Lower lobe of right lung (tissue), 2 donors: ENCODE data around the gene SLC17A9. TPM values are rescaled to one million over a fixed set of nuclear protein-coding genes. Genes with fewer than 3 reads are reported as not detected.

ENCODE experiments used
- ATAC-seq, 2 donors: fragments of 200-7000 bp; cut with Tn5 transposase; one replicate each; pipeline ENCODE4 v1.9.1; 2020 to 2022; ENCODE audit warnings: mild to moderate bottlenecking in 2 of 2, moderate library complexity in 2 of 2
- DNase-seq: peaks from one replicate; pipeline ENCODE4 v3.0.0-alpha.2; 2020
- H3K27ac ChIP-seq: fragments of 200-600 bp; one replicate; pipeline ENCODE4 v1.8.0; 2022
- H3K27me3 ChIP-seq: fragments of 200-600 bp; one replicate; pipeline ENCODE4 v1.8.0; 2022; ENCODE audit warnings: low read depth
- H3K36me3 ChIP-seq: fragments of 200-600 bp; one replicate; pipeline ENCODE4 v1.8.0; 2022; ENCODE audit warnings: mild to moderate bottlenecking
- H3K4me1 ChIP-seq: fragments of 200-600 bp; one replicate; pipeline ENCODE4 v1.8.0; 2022
- H3K4me3 ChIP-seq: fragments of 200-600 bp; one replicate; pipeline ENCODE4 v1.8.0; 2022; ENCODE audit warnings: mild to moderate bottlenecking
- H3K9me3 ChIP-seq: fragments of 200-600 bp; one replicate; pipeline ENCODE4 v1.8.0; 2022
- CTCF ChIP-seq: fragments of 200-600 bp; IDR thresholded peaks from one replicate; pipeline ENCODE4 v1.8.0; 2022; ENCODE audit warnings: antibody characterized with exemption, mild to moderate bottlenecking
- intact Hi-C: fragments of 100-400 bp; cut with DNase I; formaldehyde crosslinking; loops from one replicate; pipeline ENCODE4 v1.11.0; 2022
- total RNA-seq: library from RNA; stranded (reverse); fragmentation: NEBNext Ultra II Directional; extraction: Animal tissue kit (Norgen Biotek cat#: 25700); gene quantifications from one replicate; pipeline ENCODE4 v1.2.1, GENCODE V29; 2021
- donor health status: DM: no; HTN: yes; CAD: no; lungs with severe emphysema.

The SLC17A9 gene
- total RNA-seq, 1 donor from 2014 or later: 10.4 TPM

DNA sequence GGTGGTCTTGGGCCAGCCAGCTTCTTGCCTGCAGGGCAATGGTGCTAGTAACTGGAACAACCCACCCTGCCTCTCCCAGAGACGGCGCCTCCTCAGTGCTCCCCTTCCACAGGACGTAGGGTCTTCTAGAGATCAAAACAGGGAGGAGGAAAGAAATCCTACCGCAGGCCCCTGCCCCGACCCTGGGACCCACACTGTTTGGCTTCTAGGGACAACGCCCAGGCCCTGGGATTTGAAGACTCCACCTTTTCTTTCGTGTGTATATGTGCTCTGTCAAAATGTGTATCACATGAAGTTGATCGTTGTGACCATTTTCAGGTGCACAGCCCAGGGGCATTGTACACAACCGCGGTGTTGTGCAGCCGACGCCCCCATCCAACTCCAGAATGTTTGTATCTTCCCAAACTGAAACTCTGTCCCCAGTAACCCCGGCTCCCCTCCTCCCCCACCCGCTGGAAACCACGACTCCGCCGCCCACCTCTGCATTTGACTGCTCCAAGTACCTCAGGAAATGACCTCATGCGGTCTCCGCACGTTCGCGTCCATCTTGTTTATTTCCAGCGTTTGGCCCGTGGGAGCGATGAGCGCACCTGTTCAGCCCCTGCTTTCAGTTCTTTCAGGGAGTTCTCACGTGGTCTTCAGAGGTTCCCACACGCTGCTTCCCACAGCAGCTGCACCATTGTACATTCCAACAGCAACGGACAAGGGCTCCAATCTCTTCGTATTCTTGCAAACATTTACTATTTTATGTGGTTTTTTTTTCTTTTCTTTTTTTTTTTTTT is 57.7 kb downstream of the SLC17A9 start:
- DNase-seq: no peak
- H3K9me3 ChIP-seq: no peaks in the 10 kb centered on the region
- peaks cover 95% of the 10 kb centered on the region for H3K27me3 ChIP-seq

GRCh38 chr20:63011798-63012197 is 59.3 kb downstream of the SLC17A9 start:
- DNase-seq: no peak
- H3K27me3 ChIP-seq: peaks cover 94% of the 10 kb centered on the region
- H3K4me3 ChIP-seq: no peak overlapping the region
- ATAC-seq: no peak
- no peaks in the 10 kb centered on the region for H3K36me3 ChIP-seq
- intact Hi-C loops: no loop called here
- peaks cover 17% of the 10 kb centered on the region for H3K4me1 ChIP-seq
- H3K9me3 ChIP-seq: no peaks in the 10 kb centered on the region
- TF ChIP-seq CTCF: no peak
- no peak overlapping the region for H3K27ac ChIP-seq

More for the DNA sequence above, 57.7 kb downstream of the SLC17A9 start:
- Histone ChIP-seq H3K4me1 (peaks cover 20% of the 10 kb centered on the region), H3K27ac (no peak overlapping the region), H3K36me3 (no peaks in the 10 kb centered on the region), H3K4me3 (peak overlapping the region; percentile 1)
- ATAC-seq: no peak
- intact Hi-C loops: no loop called here
- no peak for TF ChIP-seq CTCF

- no peak for TF ChIP-seq CTCF
- intact Hi-C loops: no loop called here
- H3K4me1 ChIP-seq: peaks cover 10% of the 10 kb centered on the region
- peaks cover 93% of the 10 kb centered on the region for H3K27me3 ChIP-seq
- no peak overlapping the region for H3K4me3 ChIP-seq
- no peak for ATAC-seq
- H3K9me3 ChIP-seq: no peaks in the 10 kb centered on the region
- DNase-seq: no peak
- no peak overlapping the region for H3K27ac ChIP-seq
- no peaks in the 10 kb centered on the region for H3K36me3 ChIP-seq
Measured at GRCh38 chr20:63013207-63013606, 60.7 kb downstream of the SLC17A9 start.

- ATAC-seq: no peak
- no peak for TF ChIP-seq CTCF
- peaks cover 87% of the 10 kb centered on the region for H3K27me3 ChIP-seq
Measured at GRCh38 chr20:63014287-63014686, 61.8 kb downstream of the SLC17A9 start.

GRCh38 chr20:63014710-63015109 is 62.2 kb downstream of the SLC17A9 start:
- H3K27me3 ChIP-seq: peaks cover 87% of the 10 kb centered on the region
- H3K36me3 ChIP-seq: no peaks in the 10 kb centered on the region
- no peaks in the 10 kb centered on the region for H3K9me3 ChIP-seq
- ATAC-seq (no peak), DNase-seq (no peak)
- intact Hi-C loops: no loop called here
- H3K27ac ChIP-seq: no peak overlapping the region
- TF ChIP-seq CTCF: no peak
- no peak overlapping the region for H3K4me3 ChIP-seq
- no peaks in the 10 kb centered on the region for H3K4me1 ChIP-seq

More at GRCh38 chr20:63014287-63014686, 61.8 kb downstream of the SLC17A9 start:
- no peaks in the 10 kb centered on the region for H3K36me3 ChIP-seq
- H3K4me1 ChIP-seq: peaks cover 3% of the 10 kb centered on the region
- intact Hi-C loops: no loop called here
- no peaks in the 10 kb centered on the region for H3K9me3 ChIP-seq
- DNase-seq: no peak
- no peak overlapping the region for H3K27ac ChIP-seq
- H3K4me3 ChIP-seq: no peak overlapping the region
